Neural progenitor cell (in vitro differentiated cells): ENCODE data around the gene FOLR1.
"Not testable (repeated sequence)": the region's sequence is repeated elsewhere in the genome, so short reads cannot be mapped to it uniquely, and the experiment has no call there.

Experiments
- EZH2 ChIP-seq: fragments of 200-600 bp; sonication (generic); IDR thresholded peaks from 2 replicates; pipeline ENCODE4 v1.6.1; 2017; ENCODE audit warnings: antibody characterized with exemption, mild to moderate bottlenecking, moderate library complexity
- TF ChIP-seq, protein P1 (sequence below): fragments of 200-600 bp; sonication (generic); IDR thresholded peaks from 2 replicates; pipeline ENCODE4 v1.5.1; 2017; ENCODE audit warnings: antibody characterized with exemption, mild to moderate bottlenecking

DNA sequence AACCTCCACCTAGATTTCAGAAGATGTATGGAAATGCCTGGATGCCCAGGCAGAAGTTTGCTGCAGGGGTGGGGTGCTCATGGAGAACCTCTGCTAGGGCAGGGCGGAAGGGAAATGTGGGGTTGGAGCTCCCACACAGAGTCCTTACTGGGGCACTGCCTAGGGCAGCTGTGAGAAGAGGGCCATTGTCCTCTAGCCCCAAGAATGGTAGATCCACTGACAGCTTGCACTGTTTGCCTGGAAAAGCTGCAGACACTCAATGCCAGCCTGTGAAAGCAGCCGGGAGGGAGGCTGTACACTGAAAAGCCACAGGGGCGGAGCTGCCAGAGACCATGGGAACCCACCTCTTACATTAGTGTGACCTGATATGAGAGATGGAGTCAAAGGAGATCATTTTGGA lies 22.2 kb upstream of the FOLR1 start:
- TF ChIP-seq, protein P1, sequence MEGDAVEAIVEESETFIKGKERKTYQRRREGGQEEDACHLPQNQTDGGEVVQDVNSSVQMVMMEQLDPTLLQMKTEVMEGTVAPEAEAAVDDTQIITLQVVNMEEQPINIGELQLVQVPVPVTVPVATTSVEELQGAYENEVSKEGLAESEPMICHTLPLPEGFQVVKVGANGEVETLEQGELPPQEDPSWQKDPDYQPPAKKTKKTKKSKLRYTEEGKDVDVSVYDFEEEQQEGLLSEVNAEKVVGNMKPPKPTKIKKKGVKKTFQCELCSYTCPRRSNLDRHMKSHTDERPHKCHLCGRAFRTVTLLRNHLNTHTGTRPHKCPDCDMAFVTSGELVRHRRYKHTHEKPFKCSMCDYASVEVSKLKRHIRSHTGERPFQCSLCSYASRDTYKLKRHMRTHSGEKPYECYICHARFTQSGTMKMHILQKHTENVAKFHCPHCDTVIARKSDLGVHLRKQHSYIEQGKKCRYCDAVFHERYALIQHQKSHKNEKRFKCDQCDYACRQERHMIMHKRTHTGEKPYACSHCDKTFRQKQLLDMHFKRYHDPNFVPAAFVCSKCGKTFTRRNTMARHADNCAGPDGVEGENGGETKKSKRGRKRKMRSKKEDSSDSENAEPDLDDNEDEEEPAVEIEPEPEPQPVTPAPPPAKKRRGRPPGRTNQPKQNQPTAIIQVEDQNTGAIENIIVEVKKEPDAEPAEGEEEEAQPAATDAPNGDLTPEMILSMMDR = not testable (repeated sequence)
- TF ChIP-seq EZH2 = not testable (repeated sequence)
